ENCODE data around the gene MAB21L4.

The MAB21L4 gene

DNA sequence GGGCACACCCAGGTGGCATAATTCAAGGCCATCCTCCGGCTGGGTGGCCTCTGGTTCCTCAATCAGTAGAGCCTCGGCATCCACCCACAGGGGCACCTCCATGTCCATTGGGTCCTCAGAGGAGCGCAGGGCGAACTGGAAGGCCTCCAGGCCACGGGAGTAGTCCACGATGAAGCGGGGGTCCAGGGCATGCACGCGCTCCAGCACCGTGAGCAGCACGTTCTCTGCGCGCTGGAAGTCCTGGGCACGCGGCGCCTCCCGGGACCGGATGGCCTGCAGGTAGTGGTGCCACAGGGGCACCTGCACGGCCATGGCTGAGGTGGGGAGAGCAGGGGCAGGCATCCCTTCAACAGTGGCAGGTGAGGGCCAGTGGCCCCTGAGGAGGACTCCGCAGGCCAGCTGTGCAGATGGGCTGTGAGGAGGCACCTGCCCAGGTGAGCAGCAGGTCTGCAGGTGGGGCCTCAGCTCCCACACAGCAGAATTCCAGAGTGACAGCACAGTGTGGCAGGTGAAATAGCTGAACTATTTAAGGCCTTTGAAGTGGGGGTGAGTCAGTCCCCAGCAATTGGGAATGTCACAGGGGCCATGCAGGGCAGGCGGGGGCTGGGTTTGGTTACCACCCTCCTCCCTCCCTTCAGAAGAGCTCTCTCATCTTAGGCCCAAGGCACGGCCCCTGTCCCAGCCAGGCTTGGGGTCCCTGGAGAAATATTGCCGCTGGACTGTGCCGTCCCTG lies at the start of gene MAB21L4:
TSS of gene MAB21L4 (minus strand) at position 501 of the 733 bp plus-strand sequence. CDS start at position 342, 159 bp downstream.
- peak within 1 kb of the TSS; percentile 76 for H3K27ac ChIP-seq
- no peak for TF ChIP-seq ZFX (IDR thresholded peaks at IDR 0.05)
- TF ChIP-seq, protein P1, sequence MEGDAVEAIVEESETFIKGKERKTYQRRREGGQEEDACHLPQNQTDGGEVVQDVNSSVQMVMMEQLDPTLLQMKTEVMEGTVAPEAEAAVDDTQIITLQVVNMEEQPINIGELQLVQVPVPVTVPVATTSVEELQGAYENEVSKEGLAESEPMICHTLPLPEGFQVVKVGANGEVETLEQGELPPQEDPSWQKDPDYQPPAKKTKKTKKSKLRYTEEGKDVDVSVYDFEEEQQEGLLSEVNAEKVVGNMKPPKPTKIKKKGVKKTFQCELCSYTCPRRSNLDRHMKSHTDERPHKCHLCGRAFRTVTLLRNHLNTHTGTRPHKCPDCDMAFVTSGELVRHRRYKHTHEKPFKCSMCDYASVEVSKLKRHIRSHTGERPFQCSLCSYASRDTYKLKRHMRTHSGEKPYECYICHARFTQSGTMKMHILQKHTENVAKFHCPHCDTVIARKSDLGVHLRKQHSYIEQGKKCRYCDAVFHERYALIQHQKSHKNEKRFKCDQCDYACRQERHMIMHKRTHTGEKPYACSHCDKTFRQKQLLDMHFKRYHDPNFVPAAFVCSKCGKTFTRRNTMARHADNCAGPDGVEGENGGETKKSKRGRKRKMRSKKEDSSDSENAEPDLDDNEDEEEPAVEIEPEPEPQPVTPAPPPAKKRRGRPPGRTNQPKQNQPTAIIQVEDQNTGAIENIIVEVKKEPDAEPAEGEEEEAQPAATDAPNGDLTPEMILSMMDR (conservative IDR thresholded peaks at IDR 0.05): no peak

DNA sequence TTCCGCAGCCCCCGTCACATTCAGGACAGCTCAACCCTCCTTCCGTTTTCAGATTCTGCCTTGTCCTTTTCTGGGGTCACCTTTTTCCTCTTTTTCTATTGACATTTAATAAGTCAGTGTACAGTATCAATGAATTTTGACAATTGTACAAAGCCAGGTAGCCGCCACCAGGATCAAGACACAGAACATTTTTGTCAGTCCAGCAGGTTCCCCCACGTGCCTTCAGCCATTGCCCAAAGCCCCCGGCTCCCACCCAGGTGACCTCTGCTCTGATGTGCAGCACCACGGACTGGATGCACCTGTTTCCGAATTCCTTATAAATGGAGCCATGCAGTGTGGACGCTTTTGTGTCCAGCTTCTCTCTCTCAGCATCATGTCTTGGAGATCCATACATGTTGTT lies 40.1 kb upstream of the MAB21L4 start:
- TF ChIP-seq, protein P1 (conservative IDR thresholded peaks at IDR 0.05): no peak
- TF ChIP-seq ZFX (IDR thresholded peaks at IDR 0.05): no peak
- H3K27ac ChIP-seq: no peak overlapping the region

DNA sequence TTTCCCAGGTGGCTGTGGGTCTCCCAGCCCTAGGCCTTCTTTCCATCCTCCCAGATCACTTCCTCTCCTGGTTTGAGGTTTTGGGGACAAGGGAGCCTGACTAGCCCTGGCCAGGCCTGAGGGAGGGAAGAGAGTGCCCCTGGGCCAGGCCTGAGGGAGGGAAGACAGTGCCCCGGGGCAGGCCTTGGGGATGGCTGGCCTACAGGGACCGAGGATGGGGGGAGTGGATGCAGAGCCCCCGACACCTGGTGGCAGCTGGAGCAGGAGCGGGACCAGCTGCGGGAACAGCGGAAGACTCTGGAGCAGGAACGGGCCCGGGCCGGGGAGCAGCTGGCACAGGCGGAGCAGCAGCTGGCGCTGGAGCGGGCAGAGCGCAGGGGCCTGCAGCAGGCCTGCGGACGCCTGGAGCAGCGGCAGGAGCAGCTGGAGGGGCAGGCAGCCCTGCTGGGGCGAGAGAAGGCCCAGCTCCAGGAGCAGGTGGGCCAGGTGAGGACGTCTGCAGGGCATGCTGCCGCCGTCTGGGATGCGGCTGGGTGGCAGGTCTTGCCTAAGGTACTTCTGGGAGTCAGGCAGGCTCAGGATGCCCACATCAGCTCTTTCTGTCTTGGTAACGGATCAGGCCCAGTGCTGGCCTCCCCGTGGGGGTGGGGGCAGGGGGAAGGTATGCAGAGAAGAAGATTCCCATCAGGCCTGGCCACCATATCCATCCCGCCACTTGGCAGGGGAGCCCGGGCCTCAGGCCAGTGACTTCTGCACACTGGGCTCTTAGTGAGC lies 39.3 kb upstream of the MAB21L4 start:
- H3K27ac ChIP-seq: no peak overlapping the region
- TF ChIP-seq, protein P1 (conservative IDR thresholded peaks at IDR 0.05): no peak
- TF ChIP-seq ZFX (IDR thresholded peaks at IDR 0.05): no peak

DNA sequence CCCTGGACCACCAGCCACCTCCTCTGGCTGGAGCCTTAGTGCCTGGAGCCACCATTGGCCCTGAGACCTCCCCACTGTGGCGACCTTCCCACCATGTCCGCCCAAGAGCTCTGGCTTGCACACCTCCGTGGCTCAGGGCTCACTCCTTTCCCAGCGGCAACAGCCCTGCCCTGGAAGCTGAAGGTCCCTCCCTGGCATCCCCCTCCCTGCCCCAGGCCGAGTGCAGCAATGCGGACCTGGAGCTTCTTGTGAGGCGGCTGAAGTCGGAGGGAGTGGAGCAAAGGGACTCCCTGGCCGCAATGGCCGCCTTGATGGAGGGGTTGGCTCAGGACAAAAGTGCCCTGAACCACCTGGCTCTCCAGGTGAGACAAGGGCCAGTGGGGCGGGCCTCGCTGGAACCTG lies 38.7 kb upstream of the MAB21L4 start:
- no peak for TF ChIP-seq ZFX (IDR thresholded peaks at IDR 0.05)
- TF ChIP-seq, protein P1 (conservative IDR thresholded peaks at IDR 0.05): no peak
- no peak overlapping the region for H3K27ac ChIP-seq

DNA sequence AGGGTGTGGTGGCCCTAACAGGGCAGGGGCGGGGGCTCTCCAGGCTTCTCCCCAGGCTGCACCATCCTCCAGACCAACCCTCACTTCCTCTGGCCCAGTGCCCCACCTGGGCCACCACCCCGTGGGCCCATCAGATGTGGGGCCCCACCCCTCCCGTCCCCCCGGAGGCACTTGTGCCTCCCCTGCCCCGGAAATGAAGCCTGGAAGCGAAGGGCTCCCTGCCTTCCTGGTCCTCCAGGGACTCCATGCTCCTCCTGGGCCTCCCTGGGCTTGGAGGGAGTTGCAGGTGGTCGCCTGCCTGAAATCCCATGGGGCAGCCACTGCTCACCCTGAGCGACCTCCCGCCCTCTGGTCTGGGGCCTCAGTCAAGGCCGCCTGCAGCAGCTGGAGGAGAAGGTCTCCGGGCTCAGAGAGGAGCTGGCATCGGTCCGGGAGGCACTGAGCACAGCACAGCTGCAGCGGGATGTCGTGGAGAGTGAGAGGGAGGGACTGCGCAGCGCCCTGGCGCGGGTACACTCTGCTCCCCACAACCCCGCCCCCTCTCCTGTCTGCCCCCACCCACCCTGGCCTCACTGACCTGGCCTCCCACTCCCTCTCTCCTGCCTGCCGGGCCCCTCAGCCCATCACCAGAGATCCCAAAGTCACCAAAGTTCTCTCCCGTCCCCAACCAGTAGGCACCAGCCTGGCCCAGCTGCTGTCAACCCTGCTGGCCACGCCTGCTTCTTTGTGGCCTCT lies 38.2 kb upstream of the MAB21L4 start:
- H3K27ac ChIP-seq: no peak overlapping the region
- TF ChIP-seq, protein P1 (conservative IDR thresholded peaks at IDR 0.05): no peak
- no peak for TF ChIP-seq ZFX (IDR thresholded peaks at IDR 0.05)

DNA sequence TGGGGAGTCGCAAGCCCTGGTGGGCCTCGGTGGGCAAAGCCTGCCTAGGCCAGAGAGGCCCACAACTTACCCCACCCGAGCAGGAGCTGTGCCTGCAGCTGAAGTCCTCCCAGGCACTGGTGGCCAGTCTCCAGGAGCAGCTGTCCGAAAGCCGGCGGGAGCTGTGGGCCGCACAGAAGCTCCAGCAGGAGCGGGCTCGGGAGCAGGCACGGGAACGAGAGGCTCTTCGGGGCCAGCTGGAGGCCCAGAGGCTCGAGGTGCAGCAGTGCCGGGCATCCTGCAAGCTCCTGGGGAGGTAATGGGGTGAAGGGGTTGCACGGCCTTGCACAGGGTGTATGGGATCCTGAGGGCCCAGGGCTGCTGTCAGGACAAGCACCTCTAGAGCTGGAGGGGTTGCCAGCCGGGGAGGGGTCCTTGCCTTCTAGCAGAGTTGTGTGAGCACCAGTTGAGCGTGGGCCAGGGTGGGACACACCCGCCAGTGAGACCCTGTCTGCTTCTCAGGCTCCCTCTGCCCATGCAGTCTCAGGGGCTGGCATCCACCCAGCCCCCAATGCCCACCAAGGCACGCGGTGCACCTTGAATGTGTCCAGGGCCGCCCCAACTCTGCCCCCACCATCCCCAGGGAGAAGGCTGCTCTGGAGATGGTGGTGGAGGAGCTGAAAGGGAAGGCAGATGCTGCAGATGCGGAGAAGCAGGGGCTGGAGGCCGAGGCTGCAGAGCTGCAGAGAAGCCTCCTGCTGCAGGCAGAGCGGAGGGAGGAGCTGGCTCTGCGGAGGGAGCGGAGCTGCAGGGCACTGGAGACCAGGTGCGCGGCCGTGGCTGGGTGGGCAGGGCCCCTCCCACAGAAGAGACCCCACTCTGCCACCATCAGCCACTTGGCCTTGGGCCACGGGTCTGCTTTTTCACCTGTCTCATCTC lies 37.4 kb upstream of the MAB21L4 start:
- TF ChIP-seq, protein P1 (conservative IDR thresholded peaks at IDR 0.05): no peak
- TF ChIP-seq ZFX (IDR thresholded peaks at IDR 0.05): no peak
- H3K27ac ChIP-seq: no peak overlapping the region

Measured in C4-2B (cell line).